Pons (tissue), 1 donor: ENCODE results near the gene CSF1R.
"Not testable (repeated sequence)": the region's sequence is repeated elsewhere in the genome, so short reads cannot be mapped to it uniquely, and the experiment has no call there.

Source experiments
- DNase-seq: peaks from one replicate; pipeline ENCODE4 v3.0.0-alpha.2; 2016; ENCODE audit warnings: low spot score

The CSF1R gene

DNA sequence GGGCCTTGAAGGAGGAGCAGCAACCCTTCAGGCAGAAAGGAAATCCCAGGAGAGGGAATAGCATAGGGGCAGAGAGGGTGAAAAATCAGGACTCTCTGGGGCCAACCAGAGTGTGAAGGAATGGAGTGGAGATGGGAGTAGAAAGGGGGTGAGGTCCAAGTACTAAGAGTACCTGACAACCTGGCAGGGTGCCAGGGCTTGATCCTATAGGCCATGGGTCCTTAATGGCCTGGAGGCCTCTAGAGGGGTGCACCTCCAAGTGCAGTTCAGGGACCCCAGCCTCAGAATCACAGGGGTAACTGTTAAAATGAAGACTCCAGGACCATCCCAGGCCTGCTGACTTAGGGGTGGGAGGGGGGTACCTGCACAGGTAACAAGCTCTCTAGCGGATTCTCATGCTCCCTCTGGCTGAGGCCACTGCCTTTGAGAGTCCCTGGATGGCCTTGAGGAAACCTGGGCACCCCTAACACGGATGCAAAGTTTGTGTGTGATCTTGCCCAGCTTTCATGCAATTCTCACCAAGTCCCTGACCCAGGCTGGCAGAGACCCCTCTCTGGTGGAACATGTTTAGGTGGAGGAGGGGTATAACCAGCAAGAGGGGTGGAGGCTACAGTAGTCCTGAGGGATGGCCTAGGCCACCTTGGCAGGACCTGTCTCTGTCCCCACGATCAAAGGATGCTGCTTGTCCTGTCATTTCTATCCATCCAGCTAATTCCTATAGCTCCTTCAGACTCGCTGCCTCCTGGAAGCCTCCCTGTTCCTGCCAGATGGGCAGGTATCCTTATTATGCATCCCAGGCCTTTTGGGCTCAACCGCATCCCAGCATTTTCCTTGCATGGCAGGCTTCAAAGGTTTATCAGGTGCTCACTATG lies 17.6 kb upstream of the CSF1R start:
- no peak for DNase-seq

DNA sequence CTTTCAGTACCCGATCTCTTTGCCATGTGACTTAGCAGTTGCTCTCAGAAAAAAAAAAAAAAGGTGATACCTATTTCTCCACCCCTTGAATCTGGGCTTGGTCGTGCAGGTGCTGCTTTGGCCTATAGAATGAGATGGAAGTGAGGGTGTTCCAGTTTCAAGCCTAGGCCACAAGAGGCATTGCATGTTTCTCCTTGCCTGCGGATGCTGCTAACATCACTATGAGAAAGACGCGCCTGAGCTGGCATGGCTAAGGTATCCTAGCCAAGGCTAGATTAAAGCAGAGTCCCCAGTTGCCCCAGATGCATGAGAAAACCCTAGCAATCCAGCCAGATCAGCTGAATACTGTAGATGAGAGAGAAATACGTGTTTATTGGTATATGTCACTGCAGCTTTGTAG lies 14.7 kb upstream of the CSF1R start:
- DNase-seq, result no peak

DNA sequence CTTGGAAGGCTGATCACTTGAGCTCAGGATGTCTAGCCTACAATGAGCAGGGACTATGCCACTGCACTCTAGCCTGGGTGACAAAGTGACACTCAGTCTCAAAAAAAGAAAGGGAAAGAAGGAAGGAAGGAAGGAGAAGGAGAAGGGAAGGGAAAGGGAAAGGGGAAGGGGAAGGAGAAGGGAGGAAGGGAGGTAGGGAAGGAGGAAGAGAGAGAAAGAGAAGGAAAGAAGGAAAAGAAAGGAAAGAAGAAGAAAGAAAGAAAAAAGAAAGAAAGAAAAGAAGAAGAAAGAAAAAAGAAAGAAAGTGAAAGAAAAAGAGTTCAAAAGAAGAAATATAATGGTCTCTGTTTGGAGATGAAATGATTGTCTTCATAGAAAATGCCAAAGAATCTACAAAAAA lies 10.8 kb upstream of the CSF1R start:
- no peak for DNase-seq

DNA sequence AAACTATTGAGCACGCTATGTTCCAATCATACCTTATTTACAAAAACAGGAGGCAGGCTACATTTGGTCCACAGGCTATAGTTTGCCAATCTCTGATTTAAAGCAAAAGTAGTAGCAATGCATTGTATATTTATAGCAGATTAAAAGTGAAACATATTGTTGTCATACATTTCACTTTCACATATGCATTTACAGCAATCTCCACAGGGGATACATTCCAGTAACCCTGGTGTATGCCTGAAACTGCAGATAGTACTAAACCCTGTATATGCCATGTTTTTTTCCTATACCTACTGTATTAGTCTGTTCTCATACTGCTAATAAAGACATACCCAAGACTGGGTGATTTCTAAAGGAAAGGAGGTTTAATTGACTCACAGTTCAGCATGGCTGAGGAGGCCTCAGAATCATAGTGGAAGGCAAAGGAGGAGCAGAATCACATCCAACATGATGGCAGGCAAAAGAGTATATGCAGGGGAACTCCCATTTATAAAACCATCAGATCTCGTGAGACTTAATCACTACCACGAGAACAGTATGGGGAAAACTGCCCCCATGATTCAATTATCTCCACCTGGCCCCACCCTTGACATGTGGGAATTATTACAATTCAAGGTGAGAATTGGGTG lies 5.9 kb upstream of the CSF1R start:
- DNase-seq, result no peak

DNA sequence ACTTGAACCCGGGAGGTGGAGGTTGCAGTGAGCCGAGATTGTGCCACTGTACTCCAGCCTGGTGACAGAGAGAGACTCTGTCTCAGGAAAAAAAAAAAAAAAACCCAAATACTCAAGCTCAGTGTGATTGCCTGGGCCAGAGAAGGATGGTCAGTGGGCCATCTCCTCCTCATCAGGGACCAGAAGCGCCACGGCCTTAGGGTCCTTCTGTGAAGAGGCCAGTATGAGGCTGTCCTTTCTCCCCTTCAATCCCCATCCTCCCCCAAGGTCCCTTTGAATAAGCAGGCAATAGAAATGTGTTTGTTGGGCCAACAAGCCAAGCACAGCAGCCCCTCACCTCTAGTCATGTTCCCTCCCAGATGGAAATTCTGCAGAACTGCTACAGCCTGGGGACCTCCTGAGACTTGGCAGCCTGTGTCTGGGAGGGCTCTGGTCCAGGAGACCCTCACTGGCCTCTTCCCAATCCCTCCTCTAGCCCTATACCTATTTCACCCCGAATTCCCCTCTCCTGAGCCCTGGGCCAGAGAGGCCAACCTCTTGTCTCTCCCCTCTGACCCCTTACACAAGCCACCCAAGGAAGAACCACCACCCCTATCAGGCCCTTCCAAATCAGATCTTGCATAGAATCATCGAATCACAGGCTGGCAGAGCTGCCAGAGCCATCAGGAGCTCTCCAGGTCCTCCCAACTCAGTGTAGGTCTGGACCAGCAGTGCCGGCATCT lies 1.0 kb downstream of the CSF1R start:
- no peak for DNase-seq

GRCh38 chr5:150084754-150085153 lies 1.6 kb downstream of the CSF1R start:
- DNase-seq, result not testable (repeated sequence)

DNA sequence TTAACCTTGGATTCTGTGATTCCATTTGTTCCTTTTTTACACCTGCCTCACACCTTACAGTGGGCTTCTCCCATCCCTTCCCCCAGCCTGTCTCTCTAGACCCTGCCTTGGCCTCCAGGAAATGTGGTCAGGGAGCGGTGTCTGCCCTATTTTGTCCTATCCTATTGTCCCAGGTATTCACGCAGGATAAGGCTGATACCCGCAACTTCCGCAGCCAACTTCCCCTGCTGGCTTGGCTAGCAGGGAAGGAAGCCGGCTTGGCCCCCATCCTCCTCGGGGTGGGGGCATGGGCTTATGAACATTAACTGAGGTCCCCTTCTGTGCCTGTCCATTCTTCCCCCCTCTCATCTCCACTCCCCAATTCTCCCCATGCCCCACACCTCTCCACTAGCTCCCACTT lies 3.5 kb downstream of the CSF1R start:
- peak; percentile 41 for DNase-seq

DNA sequence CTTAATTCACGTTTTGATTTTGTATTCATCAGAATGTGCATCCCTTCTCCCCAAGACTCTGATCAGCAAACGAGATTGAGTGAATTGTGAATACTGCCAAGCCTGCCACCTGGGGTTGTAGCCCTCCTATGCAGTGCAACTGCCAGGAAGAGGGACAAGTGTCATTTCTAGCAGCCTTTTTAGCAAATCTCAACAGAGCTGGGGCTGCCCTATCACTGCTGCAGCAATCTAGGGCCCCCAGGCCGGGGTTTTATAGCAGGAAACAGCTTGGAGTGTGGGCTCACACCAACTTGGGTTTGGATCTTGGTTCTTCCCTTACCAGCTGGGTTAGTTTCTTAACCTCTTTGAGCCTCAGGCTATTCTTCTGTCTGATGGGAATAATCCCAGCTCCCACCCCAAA lies 4.0 kb downstream of the CSF1R start:
- DNase-seq, result no peak

GRCh38 chr5:150081541-150082283 lies 4.6 kb downstream of the CSF1R start:
- peak; percentile 77 for DNase-seq

GRCh38 chr5:150080696-150081435 lies 5.5 kb downstream of the CSF1R start:
- DNase-seq, result no peak

GRCh38 chr5:150079909-150080461 lies 6.4 kb downstream of the CSF1R start:
- no peak for DNase-seq

GRCh38 chr5:150078802-150079689 lies 7.3 kb downstream of the CSF1R start:
- no peak for DNase-seq

DNA sequence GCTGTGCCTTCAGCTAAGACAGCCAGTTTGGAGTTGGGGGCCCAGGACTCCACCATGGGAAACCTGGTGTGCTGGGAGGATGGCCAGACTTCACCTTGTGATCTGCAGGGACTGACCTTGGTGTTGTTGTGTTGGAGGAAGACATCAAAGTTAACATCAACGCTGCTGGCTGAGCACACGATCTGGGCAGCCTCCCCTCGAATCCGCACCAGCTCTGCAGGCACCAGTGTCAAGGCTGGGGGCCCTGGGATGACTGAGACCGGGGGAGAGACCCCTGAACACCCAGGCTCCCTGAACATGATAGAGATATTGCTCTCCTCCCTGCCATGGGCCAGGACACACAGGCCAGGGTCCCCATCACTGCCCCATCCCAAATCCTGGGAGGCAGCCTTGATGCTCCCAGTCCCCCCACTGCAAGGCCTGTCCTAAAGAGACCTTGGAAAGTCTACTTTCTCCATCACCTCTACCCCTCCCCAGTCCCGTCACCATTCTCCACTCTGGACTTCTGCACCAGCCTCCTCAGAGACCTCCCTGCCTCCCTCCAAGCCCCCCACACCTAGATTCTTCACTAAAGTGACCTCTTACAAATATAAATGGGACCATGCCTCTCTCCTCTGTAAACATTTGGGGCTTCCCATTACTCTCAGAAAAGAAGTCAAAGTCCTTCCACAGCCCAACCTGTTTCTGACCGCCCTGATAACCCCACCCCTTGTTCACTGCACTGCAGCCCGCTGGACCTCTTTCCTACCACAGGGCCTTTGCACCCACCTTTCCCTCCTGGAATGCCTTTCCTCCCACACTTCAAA lies 8.2 kb downstream of the CSF1R start:
- DNase-seq, result no peak

DNA sequence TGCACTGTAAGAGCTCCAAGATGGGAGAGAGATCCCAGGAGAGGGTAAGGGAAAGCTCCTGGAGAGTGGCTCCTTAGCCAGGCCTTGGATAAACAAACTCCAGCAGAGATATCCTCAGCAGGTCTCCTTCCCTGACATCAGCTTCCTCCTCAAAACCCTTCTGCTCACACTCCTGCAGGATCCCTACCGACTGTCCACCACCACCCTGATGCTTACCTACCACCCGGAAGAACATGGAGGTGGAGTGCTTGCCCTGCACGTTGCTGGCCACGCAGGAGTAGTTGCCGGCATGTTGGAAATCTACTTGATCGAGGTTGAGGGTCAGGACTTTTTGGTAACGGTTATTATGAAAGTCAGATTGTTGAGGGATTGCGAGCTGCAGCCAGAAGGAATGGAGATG lies 9.3 kb downstream of the CSF1R start:
- no peak for DNase-seq

DNA sequence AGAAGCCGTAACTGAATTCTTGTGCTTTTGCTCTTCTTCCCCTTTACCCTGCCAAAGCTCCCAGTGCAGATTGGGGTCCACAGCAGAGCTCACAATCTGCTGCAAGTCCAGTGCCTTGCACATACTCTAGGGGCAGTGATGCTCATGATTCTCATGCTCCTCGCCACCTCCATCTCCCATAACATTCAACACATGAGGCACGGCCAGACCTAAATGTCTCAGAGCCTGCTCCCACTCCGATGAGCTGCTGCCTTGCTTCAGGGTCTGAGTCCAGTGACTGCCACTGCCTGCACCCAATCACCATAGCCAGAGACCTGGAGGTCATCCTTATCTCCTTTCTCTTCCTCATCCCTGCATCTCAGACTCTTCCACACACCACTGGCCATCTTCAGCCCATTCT lies 10.5 kb downstream of the CSF1R start:
- no peak for DNase-seq

GRCh38 chr5:150075233-150075632 lies 11.1 kb downstream of the CSF1R start:
- no peak for DNase-seq

DNA sequence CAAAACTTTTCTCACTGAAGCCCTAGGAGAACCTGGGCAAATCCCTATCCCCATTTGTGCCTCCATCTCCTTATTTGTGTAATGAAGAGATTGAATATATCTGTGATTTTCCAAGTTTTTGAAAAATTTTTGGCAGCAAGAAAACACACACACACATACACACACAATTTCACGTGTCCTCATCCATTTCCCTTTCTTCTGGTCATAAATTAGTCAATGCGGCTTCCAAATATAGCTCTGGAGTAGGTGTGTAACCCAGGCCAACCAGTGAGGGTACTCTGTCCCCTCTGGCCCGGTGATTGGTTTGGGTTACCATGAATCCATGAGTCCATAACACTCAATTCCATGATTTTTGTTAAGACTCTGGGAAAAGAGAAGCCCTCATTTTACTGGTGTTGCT lies 12.7 kb downstream of the CSF1R start:
- DNase-seq, result no peak

- DNase-seq, result no peak
These were observed 13.2 kb downstream of the CSF1R start for GRCh38 chr5:150073086-150073625.

DNA sequence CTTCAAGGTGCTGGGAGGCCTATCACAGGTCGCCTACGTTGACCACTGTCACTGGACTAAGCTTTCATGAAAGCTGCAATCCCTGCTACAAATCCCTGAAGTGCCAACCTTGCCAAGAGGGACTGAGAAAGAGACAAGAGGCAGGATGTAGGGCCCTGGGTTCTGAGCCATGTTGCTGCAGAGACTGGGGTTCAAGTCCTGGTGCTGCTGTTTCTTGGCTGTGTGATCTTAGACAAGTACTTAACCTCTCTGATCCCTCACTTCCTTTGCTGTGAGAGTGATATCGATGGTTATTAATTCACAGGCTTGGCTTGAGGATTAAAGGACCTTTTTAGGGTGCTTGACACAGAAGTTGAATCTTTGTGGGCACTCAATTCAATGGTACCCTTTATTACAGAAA lies 15.5 kb downstream of the CSF1R start:
- DNase-seq, result no peak
